Testis (tissue), 3 donors: Measurements from ENCODE around the gene C9orf152. TPM values are rescaled to one million over a fixed set of nuclear protein-coding genes. Genes with fewer than 3 reads are reported as not detected.

Experiments
- DNase-seq: peaks from one replicate; pipeline ENCODE4 v3.0.0-alpha.2; 2019
- H3K27ac ChIP-seq, 2 donors: fragments of 200-600 bp; sonication (generic); one replicate each; pipeline ENCODE4 v1.5.1; 2019
- H3K27me3 ChIP-seq: fragments of 200-600 bp; sonication (generic); one replicate; pipeline ENCODE4 v1.5.1; 2019
- H3K36me3 ChIP-seq: fragments of 200-600 bp; sonication (generic); one replicate; pipeline ENCODE4 v1.5.1; 2017; ENCODE audit warnings: low read depth; ENCODE audit errors: missing control alignments
- H3K4me1 ChIP-seq: fragments of 200-600 bp; sonication (generic); one replicate; pipeline ENCODE4 v1.5.1; 2019
- H3K4me3 ChIP-seq, 2 donors: fragments of 200-600 bp; sonication (generic); one replicate each; pipeline ENCODE4 v1.5.1; 2017 to 2019
- H3K9me3 ChIP-seq: fragments of 200-600 bp; sonication (generic); one replicate; pipeline ENCODE4 v1.5.1; 2017
- POLR2A ChIP-seq: fragments of 450-650 bp; IDR thresholded peaks from one replicate; pipeline ENCODE4 v1.6.1; 2017; ENCODE audit warnings: antibody characterized with exemption, mild to moderate bottlenecking, moderate library complexity
- WGBS, 2 donors: methylation state at CpG; one replicate each; pipeline ENCODE4 v1.1.5; 2018; 5-methylcytosine and 5-hydroxymethylcytosine counted together
- intact Hi-C: fragments of 100-400 bp; cut with DNase I; formaldehyde crosslinking; loops from one replicate; pipeline ENCODE4 v1.15.1; 2023; ENCODE audit warnings: low total_unique reads
- polyA plus RNA-seq: library from polyadenylated mRNA; stranded (reverse); fragments of 350-450 nt; fragmentation: Illumina TruSeq; extraction: RNeasy Lipid Tissue Mini Kit (QIAGEN cat#74804); gene quantifications from one replicate; pipeline ENCODE4 v1.2.3, GENCODE V29; 2014; ENCODE audit warnings: low read depth, low replicate concordance; ENCODE audit not compliant: insufficient read depth
- total RNA-seq, 2 donors: library from RNA; depleted of rRNA; stranded (reverse); fragments of >200 nt; gene quantifications; one replicate each; pipeline ENCODE4 v1.2.3, GENCODE V29; 2016
- TF ChIP-seq, protein P1 (sequence below), 3 experiments: fragments of 450-650 bp in 2 of 3; fragments of 200-600 bp in 1 of 3; sonication (generic) in 1 of 3; IDR thresholded peaks; one replicate each; pipeline ENCODE4 v1.5.1; 2016 to 2019; ENCODE audit warnings: antibody characterized with exemption in 3 of 3, mild to moderate bottlenecking in 2 of 3, moderate library complexity in 1 of 3

Gene C9orf152
- total and polyA plus RNA-seq, 3 donors from 2014 or later, result not detected

DNA sequence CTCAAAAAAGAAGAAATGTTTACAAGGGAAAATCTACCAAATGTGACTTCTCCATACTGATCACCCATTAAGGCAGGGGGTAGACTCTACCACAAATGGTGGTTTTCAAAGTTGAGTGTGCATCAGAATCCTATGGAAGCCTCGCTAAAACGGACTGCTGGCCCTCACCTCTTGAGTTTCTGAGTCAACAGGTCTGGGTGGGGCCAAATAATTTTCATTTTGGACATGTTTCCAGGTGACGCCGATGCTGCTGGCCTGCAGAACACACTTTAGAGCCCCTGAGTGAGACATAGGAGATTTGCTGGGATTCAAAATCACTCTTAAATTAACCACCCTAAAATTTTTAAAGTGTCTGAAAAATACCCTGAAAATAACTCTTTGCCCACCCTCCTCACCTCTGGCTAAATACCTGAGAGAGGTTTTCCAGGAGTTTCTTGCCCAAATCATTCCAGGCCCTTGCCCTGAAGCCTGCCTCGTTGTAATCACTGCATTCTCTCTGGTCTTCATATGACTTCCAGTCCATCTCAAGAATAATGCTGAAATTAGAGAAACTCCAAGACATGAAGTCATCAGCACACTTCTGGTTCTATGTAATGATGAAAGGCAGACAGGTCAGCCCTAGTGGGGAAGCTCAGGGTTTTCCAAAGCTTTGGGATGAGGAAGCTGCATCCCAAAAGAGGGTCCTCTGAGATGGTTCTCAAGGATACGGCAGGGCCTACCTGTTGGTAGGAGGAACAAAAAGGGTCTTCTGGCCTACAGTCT, 18.2 kb downstream of the C9orf152 start:
- no peak overlapping the region for H3K4me3 ChIP-seq
- no peaks in the 10 kb centered on the region for H3K9me3 ChIP-seq
- DNase-seq, result no peak
- intact Hi-C loops, result no loop called here
- H3K27me3 ChIP-seq, result no peaks in the 10 kb centered on the region
- WGBS, 2 donors, result 84 to 91% methylated on average over 6 of the region's 6 CpGs
- TF ChIP-seq, protein P1, sequence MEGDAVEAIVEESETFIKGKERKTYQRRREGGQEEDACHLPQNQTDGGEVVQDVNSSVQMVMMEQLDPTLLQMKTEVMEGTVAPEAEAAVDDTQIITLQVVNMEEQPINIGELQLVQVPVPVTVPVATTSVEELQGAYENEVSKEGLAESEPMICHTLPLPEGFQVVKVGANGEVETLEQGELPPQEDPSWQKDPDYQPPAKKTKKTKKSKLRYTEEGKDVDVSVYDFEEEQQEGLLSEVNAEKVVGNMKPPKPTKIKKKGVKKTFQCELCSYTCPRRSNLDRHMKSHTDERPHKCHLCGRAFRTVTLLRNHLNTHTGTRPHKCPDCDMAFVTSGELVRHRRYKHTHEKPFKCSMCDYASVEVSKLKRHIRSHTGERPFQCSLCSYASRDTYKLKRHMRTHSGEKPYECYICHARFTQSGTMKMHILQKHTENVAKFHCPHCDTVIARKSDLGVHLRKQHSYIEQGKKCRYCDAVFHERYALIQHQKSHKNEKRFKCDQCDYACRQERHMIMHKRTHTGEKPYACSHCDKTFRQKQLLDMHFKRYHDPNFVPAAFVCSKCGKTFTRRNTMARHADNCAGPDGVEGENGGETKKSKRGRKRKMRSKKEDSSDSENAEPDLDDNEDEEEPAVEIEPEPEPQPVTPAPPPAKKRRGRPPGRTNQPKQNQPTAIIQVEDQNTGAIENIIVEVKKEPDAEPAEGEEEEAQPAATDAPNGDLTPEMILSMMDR (IDR thresholded peaks at IDR 0.05), result no peak
- TF ChIP-seq POLR2A, result no peak
- H3K4me1 ChIP-seq, result no peaks in the 10 kb centered on the region
- H3K27ac ChIP-seq, result peak overlapping the region; percentile 15 to 70
- no peaks in the 10 kb centered on the region for H3K36me3 ChIP-seq

DNA sequence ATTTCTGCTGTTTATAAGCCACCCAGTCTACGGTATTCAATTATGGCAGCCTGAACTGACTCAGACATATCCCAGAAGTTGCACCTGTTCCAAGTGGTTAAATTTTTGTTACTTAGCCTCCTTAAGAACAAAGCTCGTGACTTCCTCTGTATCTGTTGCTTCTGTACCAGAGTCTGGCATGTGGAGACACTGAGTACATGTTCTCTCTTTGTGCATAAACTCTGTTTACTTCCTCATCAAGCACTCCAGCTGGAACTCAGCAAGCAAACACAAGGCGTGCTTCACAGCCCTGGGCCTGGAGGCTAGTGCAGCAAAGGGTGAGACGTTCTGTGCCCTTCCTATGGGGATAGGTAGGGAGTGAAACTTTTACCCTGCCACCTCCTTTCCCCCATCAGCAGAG, 19.0 kb downstream of the C9orf152 start:
- no peaks in the 10 kb centered on the region for H3K27me3 ChIP-seq
- DNase-seq, result peak; percentile 72
- no peaks in the 10 kb centered on the region for H3K36me3 ChIP-seq
- TF ChIP-seq POLR2A, result no peak
- TF ChIP-seq, protein P1 (IDR thresholded peaks at IDR 0.05), result no peak
- peak overlapping the region; percentile 15 to 70 for H3K27ac ChIP-seq
- no peaks in the 10 kb centered on the region for H3K9me3 ChIP-seq
- WGBS, 2 donors, result 38 to 46% methylated on average over 4 of the region's 4 CpGs
- intact Hi-C loops, result no loop called here
- no peaks in the 10 kb centered on the region for H3K4me1 ChIP-seq
- H3K4me3 ChIP-seq, result no peak overlapping the region

GRCh38 chr9:110188101-110188500, 19.9 kb downstream of the C9orf152 start:
- 77 to 82% methylated on average over 4 of the region's 4 CpGs for whole genome bisulfite sequencing, 2 donors

DNA sequence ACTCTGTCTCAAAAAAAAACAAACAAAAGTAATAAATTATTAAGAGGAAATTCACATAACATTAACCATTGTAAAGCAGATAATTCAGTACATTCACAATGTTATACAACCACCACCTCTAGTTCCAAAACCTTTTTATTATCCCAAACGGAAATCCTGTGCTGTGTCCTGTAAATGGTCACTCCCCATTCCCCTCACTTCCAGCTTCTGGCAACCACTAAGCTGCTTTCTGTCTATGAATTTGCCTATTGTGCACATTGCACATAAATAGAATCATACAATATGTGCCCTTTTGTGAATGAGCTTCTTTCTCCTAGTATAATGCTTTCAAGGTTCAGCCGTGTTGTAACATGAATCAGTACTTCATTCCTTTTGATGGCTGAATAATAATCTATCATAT, 20.8 kb downstream of the C9orf152 start:
- TF ChIP-seq, protein P1 (IDR thresholded peaks at IDR 0.05), result no peak
- no peak for TF ChIP-seq POLR2A
- Histone ChIP-seq H3K27ac (no peak overlapping the region), H3K4me1 (no peaks in the 10 kb centered on the region), H3K27me3 (no peaks in the 10 kb centered on the region), H3K36me3 (no peaks in the 10 kb centered on the region), H3K4me3 (no peak overlapping the region), H3K9me3 (no peaks in the 10 kb centered on the region)
- DNase-seq, result no peak
- WGBS, 2 donors, result 57 to 82% methylated on average over 2 of the region's 2 CpGs
- intact Hi-C loops, result no loop called here

More at GRCh38 chr9:110188101-110188500, 19.9 kb downstream of the C9orf152 start:
- DNase-seq, result no peak
- intact Hi-C loops, result no loop called here
- peak overlapping the region in 1 of 2 donors; percentile 70 for H3K27ac ChIP-seq
- H3K9me3 ChIP-seq, result no peaks in the 10 kb centered on the region
- no peaks in the 10 kb centered on the region for H3K4me1 ChIP-seq
- H3K36me3 ChIP-seq, result no peaks in the 10 kb centered on the region
- H3K4me3 ChIP-seq, result no peak overlapping the region
- H3K27me3 ChIP-seq, result no peaks in the 10 kb centered on the region
- TF ChIP-seq POLR2A, result no peak
- TF ChIP-seq, protein P1 (IDR thresholded peaks at IDR 0.05), result no peak

- H3K36me3 ChIP-seq, result no peaks in the 10 kb centered on the region
- H3K4me1 ChIP-seq, result no peaks in the 10 kb centered on the region
- H3K4me3 ChIP-seq, result no peak overlapping the region
- no peak for DNase-seq
- intact Hi-C loops, result no loop called here
- H3K9me3 ChIP-seq, result no peaks in the 10 kb centered on the region
- TF ChIP-seq, protein P1 (IDR thresholded peaks at IDR 0.05), result no peak
- no peak for TF ChIP-seq POLR2A
- 89 to 94% methylated on average over 2 of the region's 2 CpGs for WGBS, 2 donors
- no peak overlapping the region for H3K27ac ChIP-seq
- no peaks in the 10 kb centered on the region for H3K27me3 ChIP-seq
Observed at GRCh38 chr9:110186254-110186653, 21.7 kb downstream of the C9orf152 start.
